NCI-H748 treated with DMSO at 0.1 percent for 48 hours (cell line): ENCODE data around the gene TM4SF4.

Experiments
- DNase-seq: peaks from one replicate; lab custom pipeline; 2025; lab: John Stamatoyannopoulos, UW

The TM4SF4 gene

GRCh38 chr3:149486726-149487125 is 12.2 kb downstream of the TM4SF4 start:
- DNase-seq: no peak

DNA sequence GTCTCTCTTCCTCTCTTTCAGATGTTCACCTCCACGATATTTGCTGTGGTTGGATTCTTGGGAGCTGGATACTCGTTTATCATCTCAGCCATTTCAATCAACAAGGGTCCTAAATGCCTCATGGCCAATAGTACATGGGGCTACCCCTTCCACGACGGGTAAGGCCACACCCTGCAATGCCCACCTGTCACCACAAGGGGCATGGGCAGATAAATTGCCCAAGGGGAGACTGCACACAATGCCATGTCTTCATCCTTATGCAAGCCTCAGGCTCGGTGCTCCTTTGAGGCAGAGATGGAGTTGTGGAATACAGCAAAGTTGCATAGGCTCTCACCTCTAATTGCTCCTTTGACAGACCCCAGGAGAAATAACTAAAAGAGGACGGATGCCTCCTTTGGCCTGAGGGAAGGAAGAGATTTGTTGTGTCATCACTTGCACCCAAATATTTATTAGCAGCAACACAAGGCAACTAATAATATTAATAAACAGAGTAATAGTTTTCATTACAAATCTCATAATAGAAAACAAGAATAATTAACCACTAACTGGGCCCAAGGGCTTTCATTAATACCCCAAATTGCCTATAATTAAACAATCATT is 13.2 kb downstream of the TM4SF4 start:
- DNase-seq: no peak

DNA sequence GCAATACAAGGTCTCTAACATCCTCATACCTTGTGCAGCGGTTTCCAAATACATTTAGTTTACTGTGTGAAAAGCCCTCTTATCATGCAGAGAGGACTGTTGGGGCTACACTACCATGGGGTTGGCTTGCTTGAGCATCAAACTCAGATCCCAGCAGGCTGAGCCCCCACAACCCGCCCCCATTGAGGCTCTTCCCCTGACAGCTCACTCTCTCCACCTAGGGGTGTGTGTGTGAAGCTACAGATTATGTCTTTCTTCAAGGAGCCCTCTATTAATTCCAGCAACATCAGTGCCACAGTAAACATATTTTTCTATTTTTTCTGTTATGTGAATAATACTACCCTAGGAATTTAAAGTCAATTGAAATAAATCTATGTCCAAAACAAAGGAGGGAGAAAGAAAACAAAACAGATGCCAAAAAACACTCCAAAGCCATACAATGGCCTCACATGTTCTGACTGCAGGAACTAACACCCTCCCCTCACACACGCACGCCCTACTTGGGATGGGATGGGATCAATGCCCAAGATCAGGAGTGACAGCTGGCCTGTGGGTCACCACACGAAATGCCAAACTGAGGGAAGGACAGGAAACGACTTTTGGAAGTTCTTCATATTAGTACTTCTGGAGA is 14.7 kb downstream of the TM4SF4 start:
- no peak for DNase-seq

DNA sequence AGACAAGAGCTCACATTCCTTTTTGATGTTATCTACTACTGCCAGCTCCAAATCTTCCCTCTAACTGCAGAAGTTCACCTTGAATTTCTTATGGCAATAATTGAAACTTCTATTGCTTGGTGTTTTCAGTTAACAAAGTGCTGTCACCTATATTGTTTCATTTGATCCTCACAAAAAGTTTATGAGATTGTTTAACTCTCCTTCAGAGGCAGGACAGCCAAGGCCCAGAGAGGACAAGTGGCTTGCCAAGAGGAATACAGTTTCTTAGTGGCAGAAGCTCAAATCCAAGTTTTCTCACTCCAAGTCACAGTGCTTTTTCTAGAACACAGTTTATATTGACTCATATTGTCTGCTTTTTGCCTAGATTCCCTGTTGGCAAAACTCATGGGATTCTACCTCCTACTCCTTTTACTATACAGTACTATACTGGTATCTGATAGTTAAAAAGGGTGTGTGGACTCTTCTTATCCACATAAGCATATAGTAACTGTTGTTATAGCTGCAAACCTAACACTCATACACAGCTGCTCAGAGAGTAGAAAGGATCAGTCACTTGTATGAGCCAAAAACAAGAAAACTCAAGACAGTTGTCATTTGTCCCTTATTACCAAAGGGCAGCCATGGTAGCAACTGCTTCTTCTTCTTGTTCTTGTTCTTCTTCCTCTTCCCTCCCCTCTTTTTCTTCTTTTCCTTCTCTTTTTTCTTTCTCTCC is 15.9 kb downstream of the TM4SF4 start:
- no peak for DNase-seq

- no peak for DNase-seq
Measured at GRCh38 chr3:149493315-149494021, 19.0 kb downstream of the TM4SF4 start.

- no peak for DNase-seq
Measured at GRCh38 chr3:149494022-149494758, 19.7 kb downstream of the TM4SF4 start.

DNA sequence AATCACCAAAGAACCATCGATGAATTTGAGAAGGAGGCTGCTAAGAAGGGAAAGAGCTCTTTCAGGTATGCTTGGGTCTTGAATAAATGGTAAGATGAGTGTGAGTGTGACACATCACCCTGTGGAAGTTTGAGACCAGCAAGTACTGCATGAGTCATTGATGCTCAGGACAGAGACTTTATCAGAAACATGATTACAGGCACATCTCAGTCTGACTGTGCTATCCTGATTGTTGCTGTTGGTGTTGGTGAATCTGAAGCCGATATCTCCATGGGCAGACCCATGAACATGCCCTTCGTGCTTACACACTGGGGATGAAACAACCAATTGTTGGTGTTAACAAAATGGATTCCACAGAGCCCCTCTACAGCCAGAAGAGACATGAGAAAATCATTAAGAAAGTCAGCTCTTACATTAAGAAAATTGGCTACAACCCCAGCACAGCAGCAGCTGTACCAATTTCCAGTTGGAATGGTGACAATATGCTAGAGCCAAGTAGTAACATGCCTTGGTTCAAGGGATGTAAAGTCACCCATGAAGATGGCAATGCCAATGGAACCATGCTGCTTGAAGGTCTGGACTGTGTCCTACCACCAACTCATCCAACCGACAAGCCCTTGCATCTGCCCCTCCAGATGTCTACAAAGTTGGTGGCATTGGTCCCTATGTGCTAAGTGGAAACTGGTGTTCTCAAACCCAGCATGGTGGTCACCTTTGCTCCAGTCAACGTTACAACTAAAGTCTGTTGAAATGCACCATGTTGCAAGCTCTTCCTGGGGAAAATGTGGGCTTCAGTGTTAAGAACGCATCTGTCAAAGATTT is 20.5 kb downstream of the TM4SF4 start:
- DNase-seq: no peak

- no peak for DNase-seq
Measured at GRCh38 chr3:149495581-149496125, 21.2 kb downstream of the TM4SF4 start.

DNA sequence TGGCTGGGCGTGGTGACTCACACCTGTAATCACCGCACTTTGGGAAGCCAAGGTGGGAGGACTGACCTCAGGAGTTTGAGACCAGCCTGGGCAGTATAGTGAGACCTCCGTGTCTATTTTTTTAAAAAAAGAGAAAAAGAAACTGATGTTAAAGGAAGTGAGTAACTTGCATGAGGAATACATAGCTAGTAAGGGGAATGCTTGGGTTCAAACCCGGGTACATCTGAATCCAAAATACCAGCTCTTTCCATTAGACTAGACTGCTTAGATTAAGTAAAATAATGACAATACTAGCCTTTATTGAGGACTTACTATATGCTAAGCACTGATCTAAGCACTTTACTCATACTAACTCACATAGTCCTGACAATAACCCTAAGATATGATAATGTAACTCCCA is 22.4 kb downstream of the TM4SF4 start:
- no peak for DNase-seq

DNA sequence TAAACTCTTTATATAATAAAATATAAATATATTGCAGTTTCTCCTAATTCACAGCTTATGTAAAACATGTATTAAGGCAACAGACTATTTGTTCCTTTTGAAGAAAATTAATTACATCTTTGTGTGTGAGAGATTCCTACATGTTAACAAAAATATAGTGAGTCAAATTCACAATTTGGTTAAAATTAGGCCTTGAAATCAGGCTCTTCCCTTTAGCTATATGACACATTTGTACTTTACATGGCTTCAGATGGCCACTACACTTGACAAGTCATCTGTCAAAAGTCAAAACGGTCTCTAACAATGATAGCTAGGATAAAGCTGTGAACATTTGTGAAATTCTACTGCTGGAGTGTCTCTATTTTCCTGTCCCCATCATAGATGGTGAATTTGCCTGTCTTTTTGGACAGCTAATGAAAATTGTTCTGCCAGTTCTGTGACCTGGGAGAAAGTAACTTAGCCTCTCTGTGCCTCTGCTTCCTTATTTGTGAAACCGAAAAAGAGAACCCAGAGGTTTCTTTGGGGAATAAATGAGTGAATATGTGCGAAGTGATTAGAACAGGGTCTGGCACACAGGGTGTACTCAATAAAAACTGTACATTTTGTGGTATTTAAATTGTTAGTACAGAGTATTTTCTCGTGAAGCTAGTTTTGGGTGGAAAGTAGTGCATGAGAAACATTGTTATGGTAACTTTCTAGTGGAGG is 23.6 kb downstream of the TM4SF4 start:
- DNase-seq: no peak

- no peak for DNase-seq
Measured at GRCh38 chr3:149501524-149501923, 27.0 kb downstream of the TM4SF4 start.

DNA sequence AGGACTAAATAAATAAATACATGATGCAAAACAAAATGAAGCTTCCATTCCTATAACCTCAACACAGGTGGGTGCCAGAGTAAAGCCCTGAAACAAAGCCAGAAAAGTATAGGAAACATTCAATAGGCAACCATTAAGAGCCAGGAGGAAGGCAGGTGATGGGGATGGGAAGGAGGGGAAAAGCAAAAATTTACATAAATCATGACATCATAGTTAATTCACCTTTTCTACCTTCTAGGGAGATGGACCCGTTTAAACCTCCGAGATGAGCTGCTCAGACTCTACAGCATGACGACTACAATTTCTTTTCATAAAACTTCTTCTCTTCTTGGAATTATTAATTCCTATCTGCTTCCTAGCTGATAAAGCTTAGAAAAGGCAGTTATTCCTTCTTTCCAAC is 27.9 kb downstream of the TM4SF4 start:
- no peak for DNase-seq

DNA sequence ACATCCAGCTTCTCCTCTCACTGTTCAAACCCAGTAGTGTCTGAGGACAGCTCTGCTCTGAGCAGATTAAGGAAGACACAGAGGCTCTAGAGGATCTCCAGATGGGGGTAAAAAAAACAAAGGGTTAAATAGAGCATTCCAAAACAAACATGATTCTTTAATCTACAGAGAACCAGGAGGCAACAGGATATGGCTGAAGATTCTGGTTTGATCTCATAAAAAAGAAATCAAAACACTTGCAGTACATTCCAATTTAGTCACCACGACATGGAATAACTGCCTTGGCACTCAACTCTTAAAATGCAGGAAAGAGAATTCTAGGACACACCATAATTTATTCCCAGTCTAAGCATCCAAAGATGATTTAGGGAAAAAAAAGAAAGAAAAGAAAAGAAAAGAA is 32.0 kb downstream of the TM4SF4 start:
- DNase-seq: no peak

GRCh38 chr3:149506965-149507364 is 32.5 kb downstream of the TM4SF4 start:
- no peak for DNase-seq

DNA sequence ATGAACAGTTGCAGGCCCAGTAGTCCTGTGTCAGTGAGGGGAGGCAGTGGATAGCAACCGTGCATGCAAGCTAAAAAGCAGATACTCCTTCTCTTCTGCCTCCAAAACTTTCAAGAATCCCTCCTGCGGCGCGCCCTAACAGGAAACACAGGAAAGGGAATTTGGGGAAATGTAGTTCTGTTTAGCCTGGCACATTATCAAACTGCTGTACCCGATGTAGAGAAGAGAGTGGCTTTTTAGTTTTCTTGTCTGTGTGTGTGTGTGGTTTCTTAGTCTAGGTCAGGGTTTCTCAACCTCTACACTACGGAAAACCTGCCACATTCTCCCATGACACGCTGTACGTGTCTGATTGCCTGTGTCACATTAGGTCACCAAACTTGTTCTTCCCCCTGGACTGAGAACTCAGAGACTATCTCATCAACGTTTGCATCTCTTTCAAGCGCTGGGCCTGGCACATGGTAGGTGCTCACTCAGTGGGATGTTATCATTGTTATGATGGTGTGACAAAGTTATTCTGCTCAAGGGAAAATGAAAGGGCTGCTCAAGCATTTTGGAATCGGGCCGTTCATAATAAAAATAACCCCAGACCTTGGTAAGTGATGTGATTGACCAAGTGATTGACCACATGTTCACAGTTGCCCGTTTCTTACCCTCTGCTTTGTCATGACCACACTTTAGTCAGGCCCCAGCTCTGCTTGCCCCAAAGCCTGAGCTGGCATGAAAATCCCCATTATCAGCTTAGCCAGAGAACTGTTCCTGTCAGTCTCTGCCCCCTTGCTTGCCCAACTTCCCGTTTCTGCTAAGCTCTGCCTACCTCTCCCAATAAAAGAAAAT is 33.2 kb downstream of the TM4SF4 start:
- DNase-seq: no peak

GRCh38 chr3:149509526-149509925 is 35.0 kb downstream of the TM4SF4 start:
- DNase-seq: no peak

DNA sequence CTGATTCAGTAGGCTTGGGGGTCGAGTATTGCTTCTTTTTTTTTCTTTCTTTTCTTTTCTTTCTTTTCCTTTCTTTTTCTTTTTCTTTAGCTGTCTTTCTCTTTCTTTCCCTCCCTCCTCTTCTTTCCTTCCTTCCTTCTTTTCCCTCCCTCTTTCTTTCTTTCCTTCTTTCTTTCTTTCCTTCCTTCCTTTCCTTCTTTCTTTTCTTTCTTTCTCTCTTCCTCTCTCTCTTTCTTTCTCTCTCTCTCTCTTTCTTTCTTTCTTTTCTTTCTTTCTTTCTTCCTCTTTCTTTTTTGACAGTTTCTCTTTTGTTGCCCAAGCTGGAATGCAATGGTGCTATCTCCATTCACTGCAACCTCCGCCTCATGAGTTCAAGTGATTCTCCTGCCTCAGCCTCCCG is 36.0 kb downstream of the TM4SF4 start:
- no peak for DNase-seq

- DNase-seq: no peak
Measured at GRCh38 chr3:149511040-149511626, 36.6 kb downstream of the TM4SF4 start.
